CD4-positive, alpha-beta T cell treated with Interleukin-15 for 1 hour (primary cell): ENCODE results near the gene ACER2.
"Not testable (repeated sequence)": the region's sequence is repeated elsewhere in the genome, so short reads cannot be mapped to it uniquely, and the experiment has no call there.

Experiments used
- DNase-seq: peaks from one replicate; pipeline ENCODE4 v3.0.0-alpha.2; 2020

The ACER2 gene

GRCh38 chr9:19408693-19409400 lies at the start of gene ACER2:
ACER2 (plus strand) TSS chr9:19409009; CDS start chr9:19409085, 76 bp downstream.
- peak; percentile 91 for DNase-seq

GRCh38 chr9:19369107-19369506 lies 39.7 kb upstream of the ACER2 start:
- DNase-seq: no peak

- no peak for DNase-seq
These were observed 36.9 kb upstream of the ACER2 start for GRCh38 chr9:19371942-19372341.

- DNase-seq: no peak
These were observed 36.2 kb upstream of the ACER2 start for GRCh38 chr9:19372567-19372966.

- no peak for DNase-seq
These were observed 35.3 kb upstream of the ACER2 start for GRCh38 chr9:19373527-19373926.

GRCh38 chr9:19375538-19375937 lies 33.3 kb upstream of the ACER2 start:
- no peak for DNase-seq

GRCh38 chr9:19376931-19377330 lies 31.9 kb upstream of the ACER2 start:
- DNase-seq: no peak

GRCh38 chr9:19378164-19378563 lies 30.6 kb upstream of the ACER2 start:
- DNase-seq: no peak

- no peak for DNase-seq
These were observed 30.2 kb upstream of the ACER2 start for GRCh38 chr9:19378647-19379046.

GRCh38 chr9:19379283-19379682 lies 29.5 kb upstream of the ACER2 start:
- no peak for DNase-seq

GRCh38 chr9:19379697-19380046 lies 29.1 kb upstream of the ACER2 start:
- DNase-seq: no peak

GRCh38 chr9:19380826-19381075 lies 28.1 kb upstream of the ACER2 start:
- no peak for DNase-seq

- no peak for DNase-seq
These were observed 27.2 kb upstream of the ACER2 start for GRCh38 chr9:19381656-19382055.

- DNase-seq: not testable (repeated sequence)
These were observed 23.6 kb upstream of the ACER2 start for GRCh38 chr9:19385212-19385611.

- no peak for DNase-seq
These were observed 22.9 kb upstream of the ACER2 start for GRCh38 chr9:19385786-19386501.

GRCh38 chr9:19386502-19387044 lies 22.2 kb upstream of the ACER2 start:
- no peak for DNase-seq

GRCh38 chr9:19387317-19387716 lies 21.5 kb upstream of the ACER2 start:
- no peak for DNase-seq

- not testable (repeated sequence) for DNase-seq
These were observed 19.3 kb upstream of the ACER2 start for GRCh38 chr9:19389539-19389938.

GRCh38 chr9:19397845-19398244 lies 11.0 kb upstream of the ACER2 start:
- no peak for DNase-seq

- DNase-seq: not testable (repeated sequence)
These were observed 5.6 kb upstream of the ACER2 start for GRCh38 chr9:19403231-19403630.

GRCh38 chr9:19404283-19405075 lies 4.3 kb upstream of the ACER2 start:
- DNase-seq: no peak

GRCh38 chr9:19405771-19406170 lies 3.0 kb upstream of the ACER2 start:
- DNase-seq: no peak

- DNase-seq: no peak
These were observed 505 bp upstream of the ACER2 start for GRCh38 chr9:19408316-19408692.
